ENCODE data around the gene STX16. TPM values are rescaled to one million over a fixed set of nuclear protein-coding genes. Genes with fewer than 3 reads are reported as not detected.

Gene STX16
- polyA plus RNA-seq, 1 experiment, result 39.7 TPM

DNA sequence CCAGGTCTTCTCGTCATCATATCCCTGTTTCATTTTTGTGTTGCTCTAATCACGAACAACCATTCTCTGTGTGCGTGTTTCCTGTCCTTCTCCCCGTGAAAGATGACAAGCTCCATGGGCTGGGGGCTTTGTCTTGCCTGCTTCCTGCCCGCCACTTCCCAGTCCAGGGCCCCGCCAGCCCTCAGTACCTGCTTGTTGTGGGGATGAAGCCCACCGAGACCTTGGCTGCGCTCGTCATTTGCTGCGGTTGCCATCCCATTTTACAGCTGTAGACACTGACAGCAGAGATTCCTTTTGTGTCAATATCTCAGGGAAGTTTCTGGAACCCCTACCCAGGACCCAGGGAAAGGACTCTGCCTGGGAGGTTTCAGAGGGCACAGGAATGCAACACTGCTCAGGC lies 40.3 kb upstream of the STX16 start:
- ChIA-PET CTCF (interaction anchor here (1.0 kb wide), 1 partner anchor 11 kb away, joined by 3 read pairs; no protein-coding TSS in a partner anchor), POLR2A (no interaction called here)
- TF ChIP-seq, protein P1, sequence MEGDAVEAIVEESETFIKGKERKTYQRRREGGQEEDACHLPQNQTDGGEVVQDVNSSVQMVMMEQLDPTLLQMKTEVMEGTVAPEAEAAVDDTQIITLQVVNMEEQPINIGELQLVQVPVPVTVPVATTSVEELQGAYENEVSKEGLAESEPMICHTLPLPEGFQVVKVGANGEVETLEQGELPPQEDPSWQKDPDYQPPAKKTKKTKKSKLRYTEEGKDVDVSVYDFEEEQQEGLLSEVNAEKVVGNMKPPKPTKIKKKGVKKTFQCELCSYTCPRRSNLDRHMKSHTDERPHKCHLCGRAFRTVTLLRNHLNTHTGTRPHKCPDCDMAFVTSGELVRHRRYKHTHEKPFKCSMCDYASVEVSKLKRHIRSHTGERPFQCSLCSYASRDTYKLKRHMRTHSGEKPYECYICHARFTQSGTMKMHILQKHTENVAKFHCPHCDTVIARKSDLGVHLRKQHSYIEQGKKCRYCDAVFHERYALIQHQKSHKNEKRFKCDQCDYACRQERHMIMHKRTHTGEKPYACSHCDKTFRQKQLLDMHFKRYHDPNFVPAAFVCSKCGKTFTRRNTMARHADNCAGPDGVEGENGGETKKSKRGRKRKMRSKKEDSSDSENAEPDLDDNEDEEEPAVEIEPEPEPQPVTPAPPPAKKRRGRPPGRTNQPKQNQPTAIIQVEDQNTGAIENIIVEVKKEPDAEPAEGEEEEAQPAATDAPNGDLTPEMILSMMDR (IDR thresholded peaks at IDR 0.05; ENCODE audit: insufficient read depth, low read depth, low read length), result no peak

DNA sequence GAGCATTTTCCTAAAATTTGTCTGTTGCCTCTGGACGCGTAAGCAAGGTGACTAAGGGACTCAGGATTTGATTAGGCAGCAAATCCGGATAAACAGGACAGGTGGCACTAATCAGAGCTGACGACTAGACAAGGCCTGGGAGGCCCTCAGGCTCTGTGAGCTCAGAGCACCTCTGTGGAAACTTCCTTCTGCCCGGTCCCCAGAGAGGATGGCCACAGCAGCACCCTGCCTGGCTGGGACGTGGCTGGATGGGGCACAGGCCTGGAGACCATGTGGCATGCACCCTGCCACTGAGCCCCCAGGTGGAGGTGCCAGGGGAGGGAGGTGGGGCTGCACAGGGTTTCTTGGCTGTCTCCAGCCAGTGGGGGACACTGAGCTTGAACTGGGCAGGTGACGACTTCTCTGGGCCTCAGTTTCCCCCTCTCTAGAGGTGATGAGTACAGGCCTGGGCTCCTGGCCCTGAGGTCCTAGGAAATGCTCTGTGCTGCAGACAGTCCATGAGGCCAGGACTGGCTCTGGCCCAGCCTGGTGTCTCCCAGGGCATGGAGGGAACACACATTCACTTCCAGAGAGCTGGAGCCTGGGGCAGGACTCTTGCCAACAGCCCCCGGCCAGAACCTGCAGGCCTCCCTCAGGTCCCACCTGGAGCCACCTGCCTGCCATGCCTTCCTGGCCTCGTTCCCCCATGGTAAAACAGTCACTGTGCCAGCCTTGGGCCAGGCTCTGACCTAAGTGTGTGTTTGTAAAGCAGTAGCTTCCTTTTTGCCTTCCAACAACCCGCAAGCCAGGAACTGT lies 39.6 kb upstream of the STX16 start:
- ChIA-PET POLR2A (interaction anchor here (0.6 to 0.7 kb wide), 2 partner anchors 14 to 22 kb away, joined by 4 to 12 read pairs; no protein-coding TSS in a partner anchor), CTCF (interaction anchor here (1.0 to 1.4 kb wide), 2 partner anchors 10 to 12 kb away, joined by 3 to 5 read pairs; no protein-coding TSS in a partner anchor)
- no peaks in the 10 kb centered on the region; the same call in 1 of the 2 replicates for H3K27me3 ChIP-seq (ENCODE audit: control insufficient read depth, insufficient read depth, low read length)
- H3K36me3 ChIP-seq (ENCODE audit: control insufficient read depth, insufficient read depth, low read length), result no peaks in the 10 kb centered on the region
- no peak overlapping the region for H3K4me3 ChIP-seq (ENCODE audit: low read depth, low read length)
- DNase-seq (ENCODE audit: low read depth), result no peak
- TF ChIP-seq, protein P1 (IDR thresholded peaks at IDR 0.05; ENCODE audit: insufficient read depth, low read depth, low read length), result no peak

More for the DNA sequence above, 40.3 kb upstream of the STX16 start:
- no peaks in the 10 kb centered on the region; the same call in 1 of the 2 replicates for H3K27me3 ChIP-seq (ENCODE audit: control insufficient read depth, insufficient read depth, low read length)
- no peak for DNase-seq (ENCODE audit: low read depth)
- no peak overlapping the region for H3K4me3 ChIP-seq (ENCODE audit: low read depth, low read length)
- no peaks in the 10 kb centered on the region for H3K36me3 ChIP-seq (ENCODE audit: control insufficient read depth, insufficient read depth, low read length)

DNA sequence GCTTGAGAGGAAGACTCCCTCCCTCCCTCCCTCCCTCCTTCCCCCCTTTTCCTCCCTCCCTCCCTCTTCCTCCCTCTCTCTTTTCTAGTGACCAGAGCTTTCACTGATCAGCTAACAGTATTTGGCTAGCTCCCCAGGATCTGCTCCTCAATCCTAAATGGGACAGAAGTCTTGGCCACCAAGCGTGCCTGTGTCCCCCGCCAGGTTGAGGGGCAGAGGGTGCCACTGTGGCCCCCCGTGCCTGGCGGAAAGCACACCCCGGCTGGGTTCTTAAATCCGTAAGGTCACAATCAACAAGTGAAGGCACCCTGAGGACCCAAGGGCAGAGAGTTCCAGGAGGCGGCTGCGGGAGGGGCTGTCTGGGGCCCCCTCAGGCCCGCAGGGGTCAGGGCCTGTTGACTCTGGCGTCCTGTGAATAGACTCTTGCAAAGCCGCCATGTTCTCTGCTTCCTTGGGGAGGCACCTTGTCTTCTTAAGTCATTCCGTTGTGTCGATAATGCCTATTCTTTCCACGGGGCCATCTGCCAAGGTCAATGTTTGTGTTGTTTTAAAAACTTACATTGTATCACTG lies 38.9 kb upstream of the STX16 start:
- DNase-seq (ENCODE audit: low read depth), result no peak
- Histone ChIP-seq H3K27me3 (ENCODE audit: control insufficient read depth, insufficient read depth, low read length) (no peaks in the 10 kb centered on the region; the same call in 1 of the 2 replicates), H3K36me3 (ENCODE audit: control insufficient read depth, insufficient read depth, low read length) (no peaks in the 10 kb centered on the region), H3K4me3 (ENCODE audit: low read depth, low read length) (no peak overlapping the region)
- ChIA-PET CTCF (interaction anchor here (0.9 to 1.4 kb wide), 2 partner anchors 9 to 10 kb away, joined by 3 to 5 read pairs; no protein-coding TSS in a partner anchor), POLR2A (interaction anchor here (0.6 to 0.7 kb wide), 2 partner anchors 15 to 1204 kb away, joined by 3 to 4 read pairs; no protein-coding TSS in a partner anchor)
- TF ChIP-seq, protein P1 (IDR thresholded peaks at IDR 0.05; ENCODE audit: insufficient read depth, low read depth, low read length), result no peak

GRCh38 chr20:58613061-58613854 lies 37.8 kb upstream of the STX16 start:
- TF ChIP-seq, protein P1 (IDR thresholded peaks at IDR 0.05; ENCODE audit: insufficient read depth, low read depth, low read length), result no peak
- no peak for DNase-seq (ENCODE audit: low read depth)
- no peaks in the 10 kb centered on the region for H3K36me3 ChIP-seq (ENCODE audit: control insufficient read depth, insufficient read depth, low read length)
- POLR2A ChIA-PET, result no interaction called here
- CTCF ChIA-PET, result interaction anchor here (0.7 to 0.9 kb wide), 2 partner anchors 9 to 10 kb away, joined by 3 to 5 read pairs; no protein-coding TSS in a partner anchor
- H3K27me3 ChIP-seq (ENCODE audit: control insufficient read depth, insufficient read depth, low read length), result no peaks in the 10 kb centered on the region; the same call in 1 of the 2 replicates
- H3K4me3 ChIP-seq (ENCODE audit: low read depth, low read length), result no peak overlapping the region

Data from BJ (cell line).